ENCODE data around the gene TENM4.
"Not testable (repeated sequence)": the region's sequence is repeated elsewhere in the genome, so short reads cannot be mapped to it uniquely, and the experiment has no call there.

Gene TENM4

DNA sequence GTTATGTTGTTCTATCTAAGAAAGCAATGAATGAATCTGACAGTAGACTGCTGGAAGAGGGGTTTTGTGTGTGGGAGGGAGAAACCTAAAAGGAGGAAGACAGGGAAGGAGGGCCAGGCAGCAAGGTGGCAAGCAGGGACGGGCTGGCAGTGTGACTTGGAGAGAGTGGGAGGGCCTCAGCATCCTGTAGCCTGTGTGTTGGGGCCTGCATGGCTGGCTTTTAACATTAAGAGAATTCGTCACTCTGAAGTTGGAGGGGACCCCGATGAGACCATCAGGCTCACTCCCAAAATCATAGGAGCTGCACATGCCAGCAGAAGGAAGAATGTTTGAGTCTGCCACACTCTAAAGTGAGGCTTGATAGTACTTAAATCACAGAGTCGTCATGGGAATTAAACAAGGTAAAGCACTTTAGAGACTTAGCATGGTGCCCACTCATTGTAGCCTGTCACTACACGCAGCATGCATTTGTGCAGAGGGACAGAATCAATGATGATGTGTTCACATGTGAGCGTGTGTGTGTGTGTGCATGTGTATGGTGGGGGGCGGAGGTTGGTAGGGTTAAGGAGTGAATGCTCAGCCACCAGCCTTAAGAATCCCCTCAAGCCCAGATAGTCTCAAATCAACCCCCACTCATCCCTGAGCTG lies 199.5 kb downstream of the TENM4 start:
- no peak for DNase-seq

DNA sequence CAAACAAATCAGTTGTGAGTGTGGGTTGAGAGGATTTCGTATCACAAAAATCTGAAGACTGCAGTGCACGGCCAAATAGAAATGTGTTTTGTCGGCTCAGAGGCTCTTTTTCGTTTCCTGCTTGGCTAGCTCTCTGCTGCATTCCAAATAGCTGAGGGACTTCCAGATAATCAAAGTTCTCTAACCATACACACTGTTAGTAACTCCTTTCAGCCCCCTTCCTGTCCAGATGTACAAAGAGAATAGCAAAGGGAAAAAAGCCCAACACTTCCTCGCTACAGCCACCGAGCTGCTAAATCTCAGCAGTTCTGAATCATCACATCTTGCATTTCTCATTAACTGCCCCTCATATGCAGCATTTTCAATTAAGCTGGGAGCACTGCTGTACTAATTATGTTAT lies 203.1 kb downstream of the TENM4 start:
- DNase-seq = no peak

DNA sequence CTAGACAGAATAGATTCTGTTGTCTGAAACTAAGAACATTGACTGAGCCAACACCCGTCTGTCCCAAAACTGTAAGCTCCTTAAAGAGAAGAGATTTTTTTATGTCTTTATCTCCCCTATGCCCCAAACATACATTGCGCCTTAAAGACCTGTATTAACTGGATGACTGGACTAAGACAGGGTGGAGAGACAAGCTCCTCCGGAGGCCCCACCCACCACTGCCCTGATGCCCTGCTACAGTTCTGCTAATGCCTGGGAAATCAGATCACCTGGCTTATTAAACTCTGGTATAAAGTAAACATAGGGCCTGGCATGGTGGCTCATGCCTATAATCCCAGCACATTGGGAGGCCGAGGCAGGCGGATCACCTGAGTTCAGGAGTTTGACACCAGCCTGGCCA lies 203.7 kb downstream of the TENM4 start:
- no peak for DNase-seq

DNA sequence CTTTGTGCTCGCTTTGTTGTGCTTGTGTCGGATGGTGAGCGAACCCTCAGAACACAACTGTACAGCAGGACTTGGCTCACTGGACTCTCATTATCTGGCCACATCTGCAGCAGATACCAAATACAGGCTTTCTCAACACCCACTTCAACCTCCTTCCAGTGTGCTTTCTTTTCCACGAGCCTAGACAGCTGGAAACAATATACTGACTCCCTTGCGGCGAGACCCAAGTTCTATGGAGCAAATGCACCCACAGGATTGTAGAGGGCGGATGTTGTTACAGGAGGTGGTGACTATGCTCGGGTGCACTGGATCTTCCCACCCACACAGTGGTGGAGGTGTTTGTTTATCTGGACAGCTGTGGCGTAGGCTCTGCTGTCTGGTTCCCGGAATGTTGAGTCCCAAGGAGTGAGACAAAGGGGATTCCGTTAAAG lies 204.3 kb downstream of the TENM4 start:
- DNase-seq = no peak

DNA sequence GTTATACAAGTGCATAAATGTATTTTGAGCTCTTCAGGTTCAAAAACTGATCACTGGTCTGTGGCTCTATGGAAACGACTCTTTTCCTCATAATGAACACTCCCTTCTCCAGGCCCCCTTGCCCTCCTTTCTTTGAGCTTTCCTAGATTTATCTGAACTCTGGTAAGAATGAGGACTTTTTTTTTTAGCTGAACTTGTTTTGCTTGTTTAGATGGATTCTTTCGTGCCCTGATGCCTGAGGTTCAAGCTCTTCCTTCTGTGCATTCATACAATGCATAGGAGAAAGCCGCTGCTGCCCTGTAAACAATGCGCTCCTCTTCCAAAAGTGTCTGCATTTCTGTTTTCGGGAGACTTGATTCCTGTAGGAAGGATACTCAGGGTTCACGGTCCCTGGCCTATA lies 205.1 kb downstream of the TENM4 start:
- no peak for DNase-seq

DNA sequence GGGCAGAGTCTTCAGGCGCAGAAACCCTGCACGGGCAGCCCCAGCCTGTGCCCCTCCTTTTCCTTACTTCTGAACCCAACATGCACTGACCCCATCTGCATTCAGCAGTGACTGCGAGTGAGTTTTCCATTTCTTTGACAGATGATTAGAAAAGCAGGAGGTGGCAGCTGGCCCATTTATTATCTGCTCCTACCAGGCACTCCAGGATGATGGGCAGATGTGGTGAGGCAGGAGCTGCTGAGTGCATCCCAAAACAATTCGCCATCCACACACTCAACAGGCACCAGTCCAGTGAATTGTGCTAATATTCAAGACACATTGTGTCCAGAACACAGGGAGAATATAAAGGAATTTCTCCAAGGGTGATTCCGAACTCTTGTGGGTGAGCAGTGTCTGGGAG lies 208.5 kb downstream of the TENM4 start:
- DNase-seq = peak; percentile 84

DNA sequence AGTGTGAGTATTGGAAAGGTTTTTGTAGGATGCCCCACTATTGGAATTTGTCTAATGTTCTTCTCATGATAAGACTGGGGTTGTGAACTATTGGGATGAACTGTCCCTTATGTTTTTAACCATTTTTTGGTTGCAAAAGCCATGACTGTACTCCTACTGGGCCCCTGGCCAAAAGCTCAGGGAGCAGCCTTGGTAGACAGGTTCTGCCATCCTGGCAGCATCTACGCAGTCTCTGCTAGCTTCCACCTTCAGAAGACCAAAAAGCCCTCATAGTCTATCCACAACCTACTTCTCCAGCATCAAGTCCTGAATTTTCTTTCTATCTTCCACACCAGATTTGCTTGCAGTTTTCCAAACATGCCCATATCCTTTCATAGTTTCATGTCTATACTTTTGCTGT lies 211.8 kb downstream of the TENM4 start:
- no peak for DNase-seq

DNA sequence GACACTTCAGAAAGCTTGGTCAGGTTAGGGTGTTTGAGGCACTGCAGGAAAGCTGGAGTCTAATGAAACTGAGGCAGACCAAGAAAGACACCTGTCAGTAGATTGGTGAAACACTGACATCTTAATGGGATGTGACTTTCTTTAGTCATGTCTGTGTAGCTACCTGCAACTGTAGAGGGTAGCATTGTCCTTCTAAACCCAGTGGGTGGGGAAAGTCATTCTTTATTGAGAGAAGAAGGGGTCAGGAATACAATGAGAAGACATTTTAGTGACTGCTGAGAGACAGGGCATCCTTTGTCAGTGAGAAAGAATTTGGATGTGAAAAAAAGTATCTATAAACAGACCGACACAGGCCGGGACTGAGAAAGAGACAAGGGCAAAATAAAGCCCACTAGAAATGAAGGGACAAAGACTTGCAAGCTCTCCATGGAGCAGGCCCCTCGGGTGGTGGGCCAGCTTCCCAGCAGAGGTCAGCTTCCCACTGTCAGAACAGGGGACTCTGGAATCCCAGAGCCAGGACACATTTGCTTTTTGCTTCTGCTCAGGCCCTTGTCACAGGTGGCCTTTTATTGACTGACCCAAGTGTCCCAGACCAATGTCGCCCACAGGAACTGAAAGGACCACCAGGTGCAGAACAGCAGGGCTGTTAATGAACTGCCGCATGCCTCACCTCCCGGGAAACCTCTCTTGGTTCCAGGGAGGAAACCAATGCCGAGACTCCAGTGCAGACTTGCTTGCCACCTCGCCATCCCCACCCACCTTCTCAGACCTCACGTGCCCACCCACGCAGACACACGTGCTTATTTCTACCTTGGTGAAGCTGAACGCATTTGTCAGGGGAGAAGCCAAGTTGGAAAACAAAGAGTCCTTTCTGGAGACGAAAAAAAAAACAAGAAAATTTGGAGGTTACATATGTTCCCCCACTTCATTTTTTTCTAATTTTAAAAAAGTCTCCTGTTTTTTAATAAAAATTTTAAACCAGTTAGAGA lies 212.8 kb downstream of the TENM4 start:
- DNase-seq = no peak

DNA sequence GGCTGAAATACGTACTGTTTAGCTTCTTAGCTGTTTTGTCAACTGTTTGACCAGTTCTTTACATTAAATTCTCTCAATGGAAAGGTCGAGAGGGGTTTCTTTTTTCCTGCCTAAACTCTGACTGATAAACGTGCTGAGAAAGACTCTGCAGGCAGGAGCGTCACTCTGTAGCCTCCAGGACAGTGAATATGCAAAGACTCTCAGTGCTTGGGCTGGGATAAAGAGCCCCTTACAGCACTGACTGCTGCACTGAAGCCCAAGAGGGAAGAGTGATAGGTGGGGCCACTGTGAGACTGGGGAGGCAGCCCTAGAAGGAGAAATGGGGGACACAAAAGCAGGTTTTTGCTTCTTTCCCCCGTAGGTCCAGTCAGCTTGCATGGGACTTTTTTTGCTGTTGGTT lies 213.5 kb downstream of the TENM4 start:
- no peak for DNase-seq

DNA sequence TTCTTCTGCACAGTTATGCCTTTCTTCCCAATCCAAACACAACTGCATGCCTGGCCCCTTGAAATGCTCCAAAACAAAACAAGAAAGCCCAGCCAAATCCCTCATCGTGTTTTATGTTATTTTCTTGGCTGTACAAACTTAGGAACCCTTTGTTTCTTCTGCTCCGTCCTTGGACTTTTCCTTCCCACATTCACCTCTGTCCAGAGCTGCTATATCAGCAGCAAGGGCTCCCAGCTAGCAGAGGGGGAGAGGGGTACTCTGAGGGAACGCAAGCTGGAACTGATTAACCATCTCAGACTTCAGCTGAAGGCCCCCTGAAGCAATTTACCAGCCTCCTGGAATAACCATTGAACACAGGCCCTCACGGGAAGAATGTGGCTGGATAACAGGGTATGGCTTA lies 214.7 kb downstream of the TENM4 start:
- no peak for DNase-seq

DNA sequence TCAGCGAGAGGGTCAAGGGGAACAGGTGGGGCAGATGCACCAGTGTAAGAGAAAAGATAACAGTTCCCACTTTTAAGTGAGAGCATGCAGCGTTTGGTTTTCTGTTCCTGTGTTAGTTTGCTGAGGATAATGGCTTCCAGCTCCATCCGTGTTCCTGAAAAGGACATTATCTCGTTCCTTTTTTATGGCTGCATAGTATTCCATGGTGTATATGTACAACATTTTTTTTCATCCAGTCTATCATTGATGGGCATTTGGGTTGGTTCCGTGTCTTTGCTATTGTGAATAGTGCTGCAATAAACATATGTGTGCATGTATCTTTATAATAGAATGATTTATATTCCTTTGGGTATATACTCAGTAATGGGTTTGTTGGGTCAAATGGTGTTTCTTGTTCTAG lies 218.7 kb downstream of the TENM4 start:
- not testable (repeated sequence) for DNase-seq

DNA sequence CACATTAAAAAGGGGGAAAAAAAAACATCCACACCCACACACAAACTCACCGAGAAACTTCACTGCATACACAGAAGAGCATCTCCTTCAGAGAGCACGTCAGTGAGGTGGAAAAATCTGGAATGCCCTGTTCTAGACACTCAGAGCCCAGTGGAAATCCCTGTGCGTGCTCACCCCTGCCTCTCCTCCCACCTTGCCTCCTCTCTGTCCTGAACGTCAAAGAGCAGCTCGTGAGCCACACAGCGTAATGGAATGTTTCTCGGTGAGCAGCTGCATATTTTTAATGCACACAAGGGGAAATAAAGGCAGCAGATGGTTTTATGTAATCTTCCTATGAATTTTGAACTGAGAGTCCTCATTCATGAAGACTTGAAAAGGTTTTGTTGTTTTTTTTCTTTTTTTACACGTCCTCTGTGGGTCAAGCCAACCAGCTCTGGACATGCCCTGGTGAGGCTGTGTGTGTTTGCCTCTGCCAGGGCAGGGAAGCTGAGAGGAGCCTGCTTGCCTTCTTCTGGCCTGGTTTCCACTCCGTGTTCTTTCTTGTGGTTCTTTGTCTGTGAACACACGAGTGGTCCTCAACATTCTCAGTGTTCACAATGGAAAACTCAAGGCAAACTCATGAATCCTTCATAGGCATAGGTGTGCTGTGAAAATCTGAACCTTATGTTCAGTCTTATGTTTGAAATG lies 219.2 kb downstream of the TENM4 start:
- DNase-seq = no peak

DNA sequence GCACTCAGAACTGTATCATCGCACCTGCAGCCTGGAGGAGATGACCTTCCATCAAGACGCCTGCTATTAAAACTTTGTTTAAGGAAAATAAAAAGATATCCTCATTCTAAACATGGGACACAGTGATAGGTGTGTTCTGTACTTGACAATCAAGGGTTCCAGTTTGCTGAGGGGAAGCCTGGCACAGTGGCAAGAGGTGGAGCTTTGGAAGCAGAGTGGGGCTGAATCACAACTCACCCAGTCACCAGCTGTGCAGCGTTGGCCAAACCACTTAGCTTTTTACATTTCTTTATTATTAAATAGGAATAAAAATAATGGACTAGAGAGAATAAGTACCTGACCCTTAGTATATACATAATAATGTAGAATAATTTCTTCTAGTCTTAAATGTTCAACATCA lies 220.7 kb downstream of the TENM4 start:
- DNase-seq = no peak

DNA sequence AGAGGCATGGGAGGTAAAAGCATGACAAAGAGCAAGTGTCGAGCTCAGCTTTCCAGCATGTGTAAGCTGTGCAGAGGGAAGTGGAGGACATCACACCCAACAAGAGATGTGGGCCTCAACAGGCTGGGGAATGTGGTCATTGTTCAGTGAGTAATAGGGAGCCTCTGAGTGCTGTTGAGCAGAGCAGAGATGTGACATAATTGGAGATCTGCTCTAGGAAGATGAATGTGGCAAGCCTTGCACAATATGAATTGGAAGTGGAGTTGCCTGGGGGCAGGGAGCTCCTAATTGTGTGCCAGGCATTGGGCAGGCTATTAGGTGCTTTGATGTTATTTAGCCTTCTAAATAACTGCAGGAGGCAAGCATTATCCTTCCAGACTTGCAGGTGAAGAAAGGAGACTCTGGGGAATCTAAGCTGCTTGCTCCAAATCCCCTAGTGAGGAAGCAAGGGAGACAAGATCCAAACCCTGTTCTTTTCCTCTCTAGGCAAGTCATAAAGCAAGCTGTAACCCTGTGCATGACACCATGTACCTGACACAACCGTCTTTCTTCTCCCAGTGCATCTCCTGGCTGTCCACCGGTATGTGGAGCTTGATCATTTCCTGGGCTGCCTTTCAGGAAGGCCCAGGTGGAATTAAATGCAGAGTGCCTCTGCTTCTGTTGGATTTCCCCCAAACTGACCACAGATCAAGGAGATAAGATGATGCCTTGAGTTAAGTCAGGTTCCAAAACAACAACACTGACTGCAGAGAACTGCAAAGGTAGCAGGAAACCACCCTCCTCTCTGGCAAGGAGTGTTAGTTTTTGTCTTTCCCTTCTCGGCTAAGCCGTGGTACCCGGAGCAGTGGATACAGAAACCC lies 221.4 kb downstream of the TENM4 start:
- DNase-seq = no peak

DNA sequence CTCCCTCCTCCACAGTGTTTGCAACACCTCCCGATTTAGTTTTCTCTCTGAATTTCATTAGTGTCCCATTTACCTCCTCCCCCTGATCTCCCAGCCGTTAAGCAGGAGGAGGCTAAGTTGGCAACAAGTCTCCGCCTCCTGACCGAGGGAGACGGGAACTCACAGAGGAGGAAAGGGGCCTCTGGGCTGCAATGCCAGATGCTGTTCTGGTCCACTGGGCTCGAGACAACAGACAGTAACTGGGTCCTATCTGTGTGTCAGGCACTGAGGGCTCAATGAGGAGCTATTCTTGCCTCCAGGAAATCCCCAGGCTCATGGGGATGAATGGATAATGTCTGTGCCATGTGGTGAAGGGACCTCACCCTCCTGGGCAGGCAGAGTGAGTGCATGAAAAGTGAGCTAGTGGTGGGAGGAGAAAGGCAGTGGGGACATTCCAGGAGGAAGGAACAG lies 228.1 kb downstream of the TENM4 start:
- no peak for DNase-seq

DNA sequence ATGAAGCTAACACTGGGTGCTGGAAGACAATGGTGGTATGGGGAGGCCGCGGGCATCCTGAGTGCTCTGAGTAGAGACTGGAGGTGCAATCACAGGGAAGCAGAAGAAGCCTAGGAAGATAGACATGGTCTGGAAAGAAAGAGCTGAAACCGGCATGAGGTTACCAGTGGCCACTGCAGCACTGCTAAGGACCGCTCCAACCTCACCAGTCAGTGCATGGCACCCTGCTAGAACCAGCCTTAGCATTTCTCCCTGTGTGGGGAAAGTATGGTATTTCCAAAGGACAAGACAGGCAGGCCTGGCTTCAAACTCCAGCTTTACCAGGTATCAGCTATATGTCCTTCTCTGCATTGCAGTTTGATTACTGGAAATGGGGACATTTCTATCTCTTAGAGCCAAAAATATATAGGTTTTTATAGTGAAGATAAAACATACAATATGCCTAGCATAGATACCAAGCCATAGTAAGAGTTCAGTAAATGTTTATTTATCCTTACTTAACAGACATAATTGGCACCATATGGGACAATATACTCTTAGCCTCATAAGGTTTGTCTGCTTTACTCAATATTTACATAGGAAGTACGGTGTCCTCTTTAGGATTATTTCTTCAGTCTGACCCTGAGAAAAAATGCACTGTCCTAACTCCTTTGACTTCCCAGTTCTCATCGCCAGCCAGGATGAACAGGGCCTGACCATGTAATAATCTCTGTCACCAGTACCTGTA lies 231.1 kb downstream of the TENM4 start:
- DNase-seq = no peak

DNA sequence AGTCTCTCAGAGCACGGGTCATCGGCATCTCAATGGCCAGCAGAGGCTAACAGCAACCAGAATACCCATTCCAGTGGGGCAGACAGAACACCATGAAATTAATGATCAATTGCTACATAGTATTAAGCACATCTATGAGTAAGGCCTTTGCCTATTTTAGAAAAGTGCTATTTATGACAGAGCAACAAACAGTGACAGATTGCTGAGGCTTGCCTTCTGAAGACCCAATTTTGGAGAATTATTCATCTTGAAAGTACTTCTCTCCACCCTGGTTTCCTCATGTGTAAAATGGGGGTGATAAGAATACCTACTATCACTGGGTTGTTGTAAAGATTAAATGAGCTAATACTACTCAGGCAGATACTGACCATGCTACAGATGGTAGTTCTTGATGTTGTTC lies 232.7 kb downstream of the TENM4 start:
- DNase-seq = no peak

DNA sequence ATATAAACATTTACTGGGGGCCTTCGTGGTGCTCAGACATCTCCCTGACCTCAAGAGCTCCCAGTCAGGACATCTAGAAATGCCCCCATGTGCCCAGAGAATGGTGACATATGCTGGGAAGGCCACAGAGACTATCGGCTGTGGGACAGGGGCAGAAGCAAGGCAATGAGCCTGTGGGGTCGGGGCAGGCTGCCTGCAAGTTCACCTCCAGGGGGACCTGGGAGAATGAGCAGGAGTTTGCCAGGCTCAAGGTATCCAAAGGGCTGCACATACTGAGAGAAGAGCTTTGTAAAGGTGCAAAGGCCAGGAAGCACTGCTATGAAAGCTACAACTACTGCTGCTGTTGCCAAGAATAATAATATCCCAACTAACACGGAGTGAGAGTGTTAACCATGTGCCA lies 233.9 kb downstream of the TENM4 start:
- no peak for DNase-seq

DNA sequence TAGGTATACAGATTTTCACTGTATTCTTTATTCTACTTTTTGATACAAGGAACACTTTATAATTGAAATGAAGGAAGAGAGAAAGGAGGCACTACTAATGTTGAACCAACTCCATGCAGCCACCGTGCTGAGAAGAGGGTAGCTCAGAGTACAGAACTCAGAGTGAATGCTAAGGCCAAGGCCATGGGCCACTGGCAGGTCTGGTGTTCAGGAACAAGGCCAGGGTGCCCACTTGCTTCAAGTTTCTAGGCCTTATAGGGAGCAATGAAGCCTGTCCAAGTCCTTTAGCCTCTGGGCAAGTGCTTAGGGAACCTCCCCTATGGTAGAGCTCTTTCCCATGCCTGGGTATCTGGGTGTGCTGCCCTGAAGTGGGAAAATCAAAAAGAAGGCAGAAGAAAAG lies 235.0 kb downstream of the TENM4 start:
- DNase-seq = no peak

DNA sequence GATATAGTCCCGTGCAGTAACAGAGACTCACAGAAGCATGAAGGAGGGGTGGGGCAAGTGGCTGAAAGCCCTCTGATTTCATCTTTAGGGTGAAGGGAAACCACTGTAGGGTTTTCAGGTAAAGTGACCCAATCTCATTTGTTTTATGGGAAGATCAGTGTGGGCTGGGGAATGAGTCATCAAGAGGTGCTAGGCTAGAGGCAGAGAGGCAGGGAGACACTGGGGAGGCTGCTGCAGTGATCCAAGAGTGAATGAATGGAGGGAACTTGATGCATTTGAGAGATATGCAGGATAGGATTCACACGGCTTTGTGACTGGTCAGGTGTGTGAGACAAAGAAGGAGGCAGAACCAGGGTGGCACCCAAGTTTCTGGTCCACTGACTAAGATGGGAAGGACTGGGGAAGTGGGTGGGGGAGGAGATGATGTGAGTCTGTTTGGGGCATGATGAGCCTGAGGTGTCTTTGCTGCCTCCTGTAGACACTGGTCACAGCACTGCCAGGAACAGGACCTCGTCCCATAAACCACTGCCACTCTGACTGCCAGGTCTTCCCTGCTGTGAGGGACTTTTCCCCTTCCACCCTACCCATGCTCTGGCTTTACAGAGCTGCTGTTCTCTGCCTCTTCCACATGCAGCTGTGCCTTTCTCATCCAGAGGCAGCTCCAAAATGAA lies 239.0 kb downstream of the TENM4 start:
- no peak for DNase-seq

DNA sequence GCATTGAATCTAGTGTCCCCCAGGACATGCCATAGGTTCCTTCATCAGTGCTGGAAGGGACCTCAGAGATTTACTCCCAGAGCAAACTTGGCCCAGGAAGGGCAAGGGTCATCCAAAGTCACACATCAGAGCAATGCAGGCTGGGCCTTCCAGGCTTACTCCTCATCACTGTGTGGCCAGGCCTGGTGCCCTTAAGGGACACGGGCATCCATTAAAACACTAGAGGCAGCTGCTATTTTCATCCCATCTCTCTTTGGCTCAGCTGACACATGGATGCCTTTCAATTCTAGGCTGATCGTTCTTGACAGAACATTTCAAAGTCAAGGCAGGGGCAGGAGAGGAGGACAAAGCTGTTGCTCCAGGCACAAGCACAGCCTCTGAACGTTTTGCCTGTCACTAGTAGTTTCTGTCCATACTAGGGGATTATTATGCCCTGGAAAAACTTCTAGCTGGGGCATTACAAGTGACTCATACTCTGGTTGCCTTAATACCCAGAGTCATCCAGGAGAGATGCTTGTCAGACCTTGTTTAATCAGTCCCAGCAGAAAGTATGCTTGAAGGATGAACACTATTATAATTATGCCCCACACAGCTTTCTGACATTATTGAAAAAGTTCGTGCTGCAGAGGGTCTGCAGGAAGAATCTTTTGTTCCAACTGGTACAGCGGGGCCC lies 240.3 kb downstream of the TENM4 start:
- DNase-seq = no peak

Measured in NCI-H524 treated with DMSO at 0.1 percent for 48 hours (cell line).